ENCODE measurements around the gene REL. TPM values are rescaled to one million over a fixed set of nuclear protein-coding genes. Genes with fewer than 3 reads are reported as not detected.

Gene REL
- total RNA-seq, 1 donor from 2014 or later = 29.8 TPM

DNA sequence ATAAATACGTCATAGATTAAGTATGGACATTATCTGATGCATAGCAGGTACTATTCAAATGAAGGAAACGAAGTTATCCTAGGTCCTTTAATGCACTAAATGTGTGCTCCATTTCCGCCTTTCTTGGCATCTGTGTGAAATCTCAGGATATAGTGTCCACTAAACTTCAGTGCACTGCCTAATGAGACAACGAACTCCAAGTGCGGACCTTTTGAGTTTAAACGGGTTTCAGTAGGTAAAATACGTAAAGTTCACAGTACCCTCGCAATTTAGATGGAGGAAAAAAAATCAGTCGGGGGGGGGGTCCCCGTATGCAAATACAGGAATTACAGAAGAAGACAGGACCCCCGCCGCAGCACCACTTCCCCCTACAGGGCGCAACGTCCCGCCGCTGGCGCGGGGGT is 729 bp upstream of the REL start:
- H3K4me3 Mint-ChIP-seq = peak overlapping the region; percentile 84
- no peak for TF ChIP-seq CTCF (IDR thresholded peaks at IDR 0.05; ENCODE audit: unreplicated experiment)
- no peaks in the 10 kb centered on the region for H3K36me3 Mint-ChIP-seq
- H3K27ac Mint-ChIP-seq = peak overlapping the region; percentile 97
- H3K27me3 Mint-ChIP-seq (ENCODE audit: low read depth) = no peaks in the 10 kb centered on the region
- H3K9me3 Mint-ChIP-seq = peaks cover 1% of the 10 kb centered on the region
- peaks cover 26% of the 10 kb centered on the region for H3K4me1 Mint-ChIP-seq
- no peak for DNase-seq (ENCODE audit: low spot score in 2 of 2, unreplicated experiment in 2 of 2)

DNA sequence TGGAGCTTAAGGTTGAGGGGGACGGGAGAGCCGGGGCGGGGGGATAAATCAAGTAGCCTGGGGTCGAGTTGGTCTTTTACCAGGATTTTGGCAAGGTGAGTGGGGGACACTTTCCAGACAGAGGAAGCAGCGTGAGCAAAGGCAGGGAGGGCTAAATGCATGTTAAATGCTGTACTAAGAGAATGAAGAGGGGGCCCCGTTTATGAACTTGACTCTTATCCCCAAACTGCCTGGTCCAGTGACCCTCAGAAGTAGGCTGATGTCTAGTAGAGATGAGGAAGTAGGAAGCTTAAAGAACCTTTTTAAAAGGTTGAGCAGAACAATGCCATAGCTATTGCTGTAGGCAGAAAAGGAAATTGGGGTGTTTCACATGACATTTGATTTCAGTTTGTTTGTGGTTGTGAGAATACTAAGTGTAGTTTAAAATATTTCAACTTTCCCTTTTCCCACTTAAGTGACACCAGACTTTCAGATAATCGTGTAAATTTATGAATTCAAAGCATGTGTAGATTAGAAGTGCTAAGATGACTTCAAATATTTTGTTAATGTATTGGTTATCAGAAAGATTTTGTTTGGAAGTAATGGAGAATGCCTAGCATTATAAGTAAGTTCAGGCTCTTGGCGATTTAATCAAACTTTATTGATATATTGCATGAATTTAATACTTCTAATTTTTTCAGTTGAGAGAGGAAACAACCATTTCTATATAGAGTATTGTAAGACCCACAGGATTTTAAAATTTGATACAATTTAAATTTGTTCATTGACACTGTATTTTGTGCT is 1.8 kb downstream of the REL start:
- H3K4me3 Mint-ChIP-seq = peak overlapping the region; percentile 87
- DNase-seq (ENCODE audit: low spot score in 2 of 2, unreplicated experiment in 2 of 2) = no peak
- H3K4me1 Mint-ChIP-seq = peaks cover 40% of the 10 kb centered on the region
- no peaks in the 10 kb centered on the region for H3K27me3 Mint-ChIP-seq (ENCODE audit: low read depth)
- no peak for TF ChIP-seq CTCF (IDR thresholded peaks at IDR 0.05; ENCODE audit: unreplicated experiment)
- H3K9me3 Mint-ChIP-seq = no peaks in the 10 kb centered on the region
- H3K27ac Mint-ChIP-seq = peak overlapping the region; percentile 98
- H3K36me3 Mint-ChIP-seq = no peaks in the 10 kb centered on the region

DNA sequence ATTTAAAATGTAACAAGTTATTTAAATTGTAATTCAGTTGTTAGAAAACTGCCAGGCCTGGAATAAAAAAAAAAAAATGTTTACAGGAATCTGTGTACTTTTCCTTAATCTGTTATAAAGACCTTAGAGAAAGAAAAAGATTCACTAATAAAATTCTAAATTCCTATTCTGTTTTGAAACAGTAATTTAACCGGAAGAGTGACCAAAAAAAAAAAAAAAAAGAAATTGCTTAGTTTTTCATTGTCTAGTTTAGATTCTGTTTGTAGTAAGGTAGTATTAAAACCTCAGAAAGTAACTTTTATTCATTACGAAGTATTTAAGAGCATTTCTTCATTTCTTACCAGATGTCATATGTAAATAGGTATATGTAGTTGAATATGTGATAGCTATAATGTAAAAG is 2.5 kb downstream of the REL start:
- H3K4me1 Mint-ChIP-seq = peaks cover 41% of the 10 kb centered on the region
- DNase-seq (ENCODE audit: low spot score in 2 of 2, unreplicated experiment in 2 of 2) = no peak

DNA sequence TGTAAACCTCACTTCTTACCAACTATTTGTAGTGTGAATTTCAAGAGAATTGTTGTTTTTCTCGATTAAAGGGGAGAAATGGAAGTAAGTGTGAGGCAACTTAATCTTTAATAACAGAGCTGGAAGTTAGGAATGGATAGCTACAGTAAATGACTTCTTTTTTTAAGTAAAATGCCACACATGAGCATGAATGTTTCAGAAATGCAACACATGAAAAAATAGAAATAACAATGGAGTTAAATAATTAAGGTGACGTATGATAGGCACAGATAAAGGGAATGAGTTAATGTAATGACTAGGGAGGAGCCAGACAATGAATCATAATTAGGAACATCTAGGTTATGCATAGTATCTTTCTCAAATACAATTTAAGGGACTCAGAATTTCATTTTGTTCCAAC is 3.4 kb downstream of the REL start:
- TF ChIP-seq CTCF (IDR thresholded peaks at IDR 0.05; ENCODE audit: unreplicated experiment) = no peak
- H3K27ac Mint-ChIP-seq = peak overlapping the region; percentile 82
- no peaks in the 10 kb centered on the region for H3K27me3 Mint-ChIP-seq (ENCODE audit: low read depth)
- peak overlapping the region; percentile 52 for H3K4me3 Mint-ChIP-seq
- peaks cover 43% of the 10 kb centered on the region for H3K4me1 Mint-ChIP-seq
- H3K9me3 Mint-ChIP-seq = no peaks in the 10 kb centered on the region
- DNase-seq (ENCODE audit: low spot score in 2 of 2, unreplicated experiment in 2 of 2) = no peak
- no peaks in the 10 kb centered on the region for H3K36me3 Mint-ChIP-seq

More for the DNA sequence above, 2.5 kb downstream of the REL start:
- Mint-ChIP-seq H3K4me3 (peak overlapping the region; percentile 87), H3K9me3 (no peaks in the 10 kb centered on the region), H3K27ac (peak overlapping the region; percentile 98), H3K36me3 (no peaks in the 10 kb centered on the region), H3K27me3 (ENCODE audit: low read depth) (no peaks in the 10 kb centered on the region)
- no peak for TF ChIP-seq CTCF (IDR thresholded peaks at IDR 0.05; ENCODE audit: unreplicated experiment)

GRCh38 chr2:60885683-60886082 is 4.3 kb downstream of the REL start:
- Mint-ChIP-seq H3K4me1 (peaks cover 43% of the 10 kb centered on the region), H3K36me3 (peaks cover 3% of the 10 kb centered on the region), H3K27ac (peak overlapping the region; percentile 74), H3K4me3 (peak overlapping the region; percentile 52), H3K9me3 (no peaks in the 10 kb centered on the region), H3K27me3 (ENCODE audit: low read depth) (no peaks in the 10 kb centered on the region)
- no peak for TF ChIP-seq CTCF (IDR thresholded peaks at IDR 0.05; ENCODE audit: unreplicated experiment)
- DNase-seq (ENCODE audit: low spot score in 2 of 2, unreplicated experiment in 2 of 2) = no peak
